ENCODE data around the gene RRAGC. TPM values are rescaled to one million over a fixed set of nuclear protein-coding genes. Genes with fewer than 3 reads are reported as not detected.

RRAGC gene
- polyA plus RNA-seq, 2 of the 4 experiments (the other 2 are of a cell fraction) = 10.9 to 18.0 TPM

GRCh38 chr1:38872401-38873026 is 12.9 kb upstream of the RRAGC start:
- H3K9me3 ChIP-seq = no peaks in the 10 kb centered on the region
- 5% methylated on average over 20 of the region's 25 CpGs for WGBS (ENCODE audit: missing lambda C conversion rate)
- CTCF ChIA-PET = interaction anchor here (1.2 kb wide), 1 partner anchor 219 kb away, joined by 3 read pairs; no protein-coding TSS in a partner anchor
- DNase-seq (ENCODE audit: low read depth in 1 of 2, low spot score in 1 of 2) (peak in 1 of 2 experiments; percentile 15), FAIRE-seq (no peak), ATAC-seq (peak; percentile 27 to 55; a peak in 4 of 6 replicates)
- peak overlapping the region; percentile 98 for H3K4me2 ChIP-seq
- POLR2A ChIA-PET = no interaction called here
- peak overlapping the region; percentile 63 for H3K4me3 ChIP-seq
- peaks cover 10% of the 10 kb centered on the region; the same call in 2 of the 3 replicates for H3K4me1 ChIP-seq
- peak overlapping the region; percentile 57 to 88 for H3K27ac ChIP-seq
- TF ChIP-seq CBX8 (IDR thresholded peaks at IDR 0.05) (no peak), PHF8 (IDR thresholded peaks at IDR 0.05; ENCODE audit: borderline replicate concordance, low read depth) (no peak), ZFP36 (IDR thresholded peaks at IDR 0.05; ENCODE audit: borderline replicate concordance, partially characterized antibody) (no peak), CHD4 (IDR thresholded peaks at IDR 0.05; ENCODE audit: borderline replicate concordance) (no peak), RARB (CRISPR knock-in tag; IDR thresholded peaks at IDR 0.05) (no peak)
- TF ChIP-seq, protein P1, sequence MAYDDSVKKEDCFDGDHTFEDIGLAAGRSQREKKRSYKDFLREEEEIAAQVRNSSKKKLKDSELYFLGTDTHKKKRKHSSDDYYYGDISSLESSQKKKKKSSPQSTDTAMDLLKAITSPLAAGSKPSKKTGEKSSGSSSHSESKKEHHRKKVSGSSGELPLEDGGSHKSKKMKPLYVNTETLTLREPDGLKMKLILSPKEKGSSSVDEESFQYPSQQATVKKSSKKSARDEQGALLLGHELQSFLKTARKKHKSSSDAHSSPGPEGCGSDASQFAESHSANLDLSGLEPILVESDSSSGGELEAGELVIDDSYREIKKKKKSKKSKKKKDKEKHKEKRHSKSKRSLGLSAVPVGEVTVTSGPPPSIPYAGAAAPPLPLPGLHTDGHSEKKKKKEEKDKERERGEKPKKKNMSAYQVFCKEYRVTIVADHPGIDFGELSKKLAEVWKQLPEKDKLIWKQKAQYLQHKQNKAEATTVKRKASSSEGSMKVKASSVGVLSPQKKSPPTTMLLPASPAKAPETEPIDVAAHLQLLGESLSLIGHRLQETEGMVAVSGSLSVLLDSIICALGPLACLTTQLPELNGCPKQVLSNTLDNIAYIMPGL (CRISPR knock-in tag; IDR thresholded peaks at IDR 0.05; ENCODE audit: borderline replicate concordance) = no peak

DNA sequence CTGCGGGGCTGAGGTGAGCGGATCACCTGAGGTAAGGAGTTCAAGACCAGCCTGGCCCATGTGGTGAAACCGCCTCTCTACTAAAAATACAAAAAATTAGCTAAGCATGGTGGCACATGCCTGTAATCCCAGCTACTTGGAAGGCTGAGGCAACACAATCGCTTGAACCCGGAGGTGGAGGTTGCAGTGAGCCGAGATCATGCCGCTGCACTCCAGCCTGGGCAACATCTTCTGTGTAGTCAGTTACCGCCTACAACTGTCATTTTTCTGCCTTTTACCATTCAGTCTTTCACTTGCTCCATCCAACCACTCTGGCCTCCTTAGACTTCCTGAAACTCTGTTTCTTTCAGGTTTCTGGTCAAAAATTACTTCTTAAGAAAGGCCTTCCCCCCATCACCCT is 11.4 kb upstream of the RRAGC start:
- ChIA-PET POLR2A (interaction anchor here (1.0 kb wide), 1 partner anchor 155 kb away, joined by 5 read pairs; the partner anchor contains the start of gene NDUFS5), CTCF (interaction anchor here (0.6 kb wide), 1 partner anchor 71 kb away, joined by 4 read pairs; no protein-coding TSS in a partner anchor)
- no peak for DNase-seq (ENCODE audit: low read depth in 1 of 2, low spot score in 1 of 2)
- Histone ChIP-seq H3K27ac (no peak overlapping the region), H3K4me3 (no peak overlapping the region), H3K4me1 (peaks cover 10% of the 10 kb centered on the region; the same call in 2 of the 3 replicates), H3K4me2 (no peak overlapping the region), H3K9me3 (no peaks in the 10 kb centered on the region)
- ATAC-seq = no peak
- no peak for FAIRE-seq
- WGBS (ENCODE audit: missing lambda C conversion rate) = 88% methylated on average over 8 of the region's 8 CpGs
- TF ChIP-seq CEBPB (IDR thresholded peaks at IDR 0.05) (no peak), RAD21 (conservative IDR thresholded peaks at IDR 0.05 in 1 of 2, IDR thresholded peaks at IDR 0.05 in 1 of 2) (no peak), RFX5 (IDR thresholded peaks at IDR 0.05) (no peak), MAX (IDR thresholded peaks at IDR 0.05) (no peak), MAZ (IDR thresholded peaks at IDR 0.05; ENCODE audit: borderline replicate concordance, low read depth, low read length) (no peak), CBX8 (IDR thresholded peaks at IDR 0.05) (no peak), POLR2AphosphoS2 (conservative IDR thresholded peaks at IDR 0.05; ENCODE audit: low read length) (no peak), ZFP36 (IDR thresholded peaks at IDR 0.05; ENCODE audit: borderline replicate concordance, partially characterized antibody) (no peak), CHD4 (IDR thresholded peaks at IDR 0.05; ENCODE audit: borderline replicate concordance) (no peak), PHF8 (IDR thresholded peaks at IDR 0.05; ENCODE audit: borderline replicate concordance, low read depth) (no peak), ZC3H11A (IDR thresholded peaks at IDR 0.05) (no peak), HDAC2 (IDR thresholded peaks at IDR 0.05) (no peak), NPAS2 (CRISPR knock-in tag; IDR thresholded peaks at IDR 0.05; ENCODE audit: borderline replicate concordance) (no peak), RNF2 (IDR thresholded peaks at IDR 0.05; ENCODE audit: borderline replicate concordance, low read depth) (no peak), ZNF302 (CRISPR knock-in tag; IDR thresholded peaks at IDR 0.05) (no peak), HOXB13 (CRISPR knock-in tag; IDR thresholded peaks at IDR 0.05; ENCODE audit: low read depth) (no peak)
- TF ChIP-seq, protein P2, sequence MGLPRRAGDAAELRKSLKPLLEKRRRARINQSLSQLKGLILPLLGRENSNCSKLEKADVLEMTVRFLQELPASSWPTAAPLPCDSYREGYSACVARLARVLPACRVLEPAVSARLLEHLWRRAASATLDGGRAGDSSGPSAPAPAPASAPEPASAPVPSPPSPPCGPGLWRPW (IDR thresholded peaks at IDR 0.05) = no peak
- TF ChIP-seq, protein P3, sequence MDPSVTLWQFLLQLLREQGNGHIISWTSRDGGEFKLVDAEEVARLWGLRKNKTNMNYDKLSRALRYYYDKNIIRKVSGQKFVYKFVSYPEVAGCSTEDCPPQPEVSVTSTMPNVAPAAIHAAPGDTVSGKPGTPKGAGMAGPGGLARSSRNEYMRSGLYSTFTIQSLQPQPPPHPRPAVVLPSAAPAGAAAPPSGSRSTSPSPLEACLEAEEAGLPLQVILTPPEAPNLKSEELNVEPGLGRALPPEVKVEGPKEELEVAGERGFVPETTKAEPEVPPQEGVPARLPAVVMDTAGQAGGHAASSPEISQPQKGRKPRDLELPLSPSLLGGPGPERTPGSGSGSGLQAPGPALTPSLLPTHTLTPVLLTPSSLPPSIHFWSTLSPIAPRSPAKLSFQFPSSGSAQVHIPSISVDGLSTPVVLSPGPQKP (IDR thresholded peaks at IDR 0.05; ENCODE audit: low read depth, low read length) = no peak
- TF ChIP-seq, protein P1 (CRISPR knock-in tag; IDR thresholded peaks at IDR 0.05; ENCODE audit: borderline replicate concordance) = no peak

Measured in A549 (cell line).